NB4 (cell line): Measurements from ENCODE around the gene NUTM2A.
"Not testable (repeated sequence)": the region's sequence is repeated elsewhere in the genome, so short reads cannot be mapped to it uniquely, and the experiment has no call there.

Source experiments
- DNase-seq: peaks from one replicate; pipeline ENCODE4 v3.0.0; 2010; ENCODE audit warnings: low read depth
- H3K4me3 ChIP-seq: one replicate; pipeline ENCODE4 v1.5.1; 2011; ENCODE audit warnings: mild to moderate bottlenecking, low read depth, low read length, moderate library complexity

The NUTM2A gene

GRCh38 chr10:87237244-87237643 is 12.0 kb downstream of the NUTM2A start:
- not testable (repeated sequence) for H3K4me3 ChIP-seq, DNase-seq

GRCh38 chr10:87239346-87239808 is 14.1 kb downstream of the NUTM2A start:
- not testable (repeated sequence) for H3K4me3 ChIP-seq, DNase-seq

GRCh38 chr10:87242192-87242591 is 16.9 kb downstream of the NUTM2A start:
- DNase-seq, H3K4me3 ChIP-seq: not testable (repeated sequence)

- H3K4me3 ChIP-seq, DNase-seq: not testable (repeated sequence)
Observed at GRCh38 chr10:87247335-87247734, 22.1 kb downstream of the NUTM2A start.

GRCh38 chr10:87248818-87249353 is 23.6 kb downstream of the NUTM2A start:
- DNase-seq, result peak; percentile 8
- H3K4me3 ChIP-seq, result not testable (repeated sequence)

- DNase-seq, H3K4me3 ChIP-seq: not testable (repeated sequence)
Observed at GRCh38 chr10:87280749-87281392, 55.6 kb downstream of the NUTM2A start.
